Astrocyte of the cerebellum (primary cell): Measurements from ENCODE around the gene WDR33.

Experiments
- DNase-seq: peaks from one replicate; pipeline ENCODE4 v3.0.0-alpha.2; 2011; ENCODE audit warnings: low read depth
- H3K4me3 ChIP-seq: 2 replicates; pipeline ENCODE4 v1.5.1; 2011; ENCODE audit warnings: mild to moderate bottlenecking, low read depth, low read length, moderate library complexity
- CTCF ChIP-seq: IDR thresholded peaks from 2 replicates; pipeline ENCODE4 v1.5.1; 2012; ENCODE audit warnings: low read length, low read depth, moderate library complexity, mild to moderate bottlenecking; ENCODE audit errors: missing control alignments
- in situ Hi-C: cut with HindIII; loops from 2 replicates; pipeline ENCODE4 v1.10.0; 2017; ENCODE audit warnings: low sequenced_read_pairs

WDR33 gene

GRCh38 chr2:127810619-127811396, at the start of gene WDR33:
TSS of gene WDR33 (minus strand) at chr2:127811171. CDS start at chr2:127770981, 40,190 bp downstream.
- in situ Hi-C loops: no loop called here
- peak; percentile 11 for TF ChIP-seq CTCF

GRCh38 chr2:127860130-127860529, 49.2 kb upstream of the WDR33 start:
- DNase-seq: no peak
- in situ Hi-C loops: no loop called here
- H3K4me3 ChIP-seq: no peak overlapping the region
- no peak for TF ChIP-seq CTCF

More at GRCh38 chr2:127810619-127811396, at the start of gene WDR33:
- H3K4me3 ChIP-seq: peak within 1 kb of the TSS; percentile 82
- peak; percentile 63 for DNase-seq

GRCh38 chr2:127859712-127860085, 48.7 kb upstream of the WDR33 start:
- no peak for TF ChIP-seq CTCF
- DNase-seq: no peak
- in situ Hi-C loops: no loop called here
- no peak overlapping the region for H3K4me3 ChIP-seq

DNA sequence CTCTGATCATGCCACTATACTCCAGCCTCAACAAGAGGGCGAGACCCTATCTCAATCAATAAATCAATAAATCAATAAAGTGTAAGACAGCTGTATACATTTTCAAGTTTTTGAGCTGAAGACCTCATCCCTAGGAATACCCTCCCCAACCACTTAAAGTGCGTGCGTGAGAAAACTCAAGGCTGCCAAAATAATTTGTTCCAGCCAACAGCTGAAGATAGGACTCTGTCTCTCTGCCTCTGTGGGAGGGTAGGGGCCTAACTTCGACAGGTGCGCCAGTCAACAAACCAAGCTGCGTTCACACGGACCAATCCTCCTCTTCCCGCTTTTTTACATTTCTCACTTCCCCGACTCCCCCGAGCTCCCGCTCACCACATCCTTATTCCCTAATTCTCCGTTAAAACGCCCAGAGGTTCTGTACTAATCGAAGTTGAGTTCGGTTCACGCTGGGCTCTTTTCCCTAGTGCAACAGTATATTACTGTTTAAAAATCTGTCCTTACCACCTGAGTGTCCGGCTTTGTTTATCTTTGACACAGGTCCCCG, 46.4 kb upstream of the WDR33 start:
- TF ChIP-seq CTCF: no peak
- no peak for DNase-seq
- in situ Hi-C loops: no loop called here
- peak overlapping the region; percentile 82 for H3K4me3 ChIP-seq

DNA sequence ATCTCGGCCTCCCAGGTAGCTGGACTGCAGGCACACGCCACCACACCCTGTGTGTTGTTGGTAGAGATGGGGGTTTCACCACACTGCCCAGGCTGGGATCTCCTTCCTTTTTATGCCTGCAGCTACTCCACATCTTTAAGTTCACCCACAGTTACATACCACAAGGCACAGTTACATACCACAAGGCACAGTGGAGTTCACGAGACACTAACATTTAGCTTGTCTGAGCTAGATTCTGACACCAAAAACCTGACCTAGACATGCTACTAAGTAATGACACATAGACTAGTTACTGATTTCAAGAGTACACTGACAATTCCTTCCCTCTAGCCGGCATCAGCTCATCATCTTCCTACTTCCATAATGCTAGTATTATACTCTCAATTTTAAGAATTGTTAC, 42.7 kb upstream of the WDR33 start:
- DNase-seq: no peak
- H3K4me3 ChIP-seq: no peak overlapping the region
- in situ Hi-C loops: no loop called here
- TF ChIP-seq CTCF: no peak

GRCh38 chr2:127852388-127852787, 41.4 kb upstream of the WDR33 start:
- in situ Hi-C loops: no loop called here
- no peak for TF ChIP-seq CTCF
- H3K4me3 ChIP-seq: no peak overlapping the region
- no peak for DNase-seq
